K562 (cell line): Measurements from ENCODE around the gene NEK1. TPM values are rescaled to one million over a fixed set of nuclear protein-coding genes. Genes with fewer than 3 reads are reported as not detected.

Source experiments
- ARID3A ChIP-seq: IDR thresholded peaks from 2 replicates; pipeline ENCODE4 v1.6.1; 2012; ENCODE audit warnings: low read depth, low read length, improper control_type of control experiment, borderline replicate concordance
- POLR2H ChIP-seq: IDR thresholded peaks from 2 replicates; pipeline ENCODE4 v1.6.1; 2016; ENCODE audit warnings: missing genetic modification characterization, low read depth, mild to moderate bottlenecking, control low read depth, missing compliant biosample characterization, moderate library complexity
- REST ChIP-seq, 2 experiments: fragments of 450-650 bp; formaldehyde crosslinking in 1 of 2; IDR thresholded peaks; 2 replicates each; pipeline versions ENCODE4 v1.4.0 to v1.6.1; 2014 to 2020; ENCODE audit warnings: mild to moderate bottlenecking in 2 of 2, borderline replicate concordance in 1 of 2, low read depth in 1 of 2
- TAF9B ChIP-seq: fragments of 450-650 bp; IDR thresholded peaks from 2 replicates; pipeline ENCODE4 v1.6.1; 2018; ENCODE audit warnings: mild to moderate bottlenecking; ENCODE audit not compliant: partially characterized antibody
- ZNF124 ChIP-seq: sonication (generic); formaldehyde crosslinking; IDR thresholded peaks from 2 replicates; pipeline ENCODE4 v1.8.1; 2022; ENCODE audit warnings: missing genetic modification reagents
- ZNF398 ChIP-seq: fragments of 250-450 bp; sonication (Bioruptor Pico); IDR thresholded peaks from 2 replicates; pipeline ENCODE4 v1.8.0; 2021; ENCODE audit warnings: moderate library complexity, mild to moderate bottlenecking, inconsistent platforms
- ZNF408 ChIP-seq: fragments of 250-450 bp; sonication (Bioruptor Pico); IDR thresholded peaks from 2 replicates; pipeline ENCODE4 v1.4.0; 2020; ENCODE audit warnings: low read depth, mild to moderate bottlenecking, moderate library complexity
- polyA plus RNA-seq, 8 experiments: library from polyadenylated mRNA; depleted of rRNA in 4 of 8; stranded (reverse) in 5 of 8; unstranded in 3 of 8; fragments of >200 nt; fragmentation: Nextera tagmentation in 2 of 8; fragmentation: Illumina TruSeq in 1 of 8; extraction: Ambion mirVana in 2 of 8; extraction: Trizol in 1 of 8; gene quantifications; 2 replicates each; pipeline versions ENCODE4 v1.2.1 to v1.2.3, GENCODE V29; 2011 to 2014; ENCODE audit warnings: inconsistent platforms in 1 of 8, missing spikeins in 1 of 8
- total RNA-seq, 7 experiments: library from RNA; depleted of rRNA in 6 of 7; stranded (reverse); fragments of >200 nt in 6 of 7; fragmentation: Illumina TruSeq in 2 of 7; extraction: Trizol in 2 of 7; gene quantifications; 2 replicates each; pipeline versions ENCODE4 v1.2.1 to v1.2.3, GENCODE V29; 2011 to 2021; ENCODE audit warnings: low replicate concordance in 1 of 7
- TF ChIP-seq, protein P1 (sequence below): fragments of 450-650 bp; IDR thresholded peaks from 2 replicates; pipeline ENCODE4 v1.6.1; 2017; ENCODE audit warnings: antibody characterized with exemption, mild to moderate bottlenecking

Gene NEK1
- total and polyA plus RNA-seq, 9 of the 15 experiments (the other 6 are each of a cell fraction or from before 2014, with no cell fraction given): 6.2 to 15.7 (median 10.3) TPM

DNA sequence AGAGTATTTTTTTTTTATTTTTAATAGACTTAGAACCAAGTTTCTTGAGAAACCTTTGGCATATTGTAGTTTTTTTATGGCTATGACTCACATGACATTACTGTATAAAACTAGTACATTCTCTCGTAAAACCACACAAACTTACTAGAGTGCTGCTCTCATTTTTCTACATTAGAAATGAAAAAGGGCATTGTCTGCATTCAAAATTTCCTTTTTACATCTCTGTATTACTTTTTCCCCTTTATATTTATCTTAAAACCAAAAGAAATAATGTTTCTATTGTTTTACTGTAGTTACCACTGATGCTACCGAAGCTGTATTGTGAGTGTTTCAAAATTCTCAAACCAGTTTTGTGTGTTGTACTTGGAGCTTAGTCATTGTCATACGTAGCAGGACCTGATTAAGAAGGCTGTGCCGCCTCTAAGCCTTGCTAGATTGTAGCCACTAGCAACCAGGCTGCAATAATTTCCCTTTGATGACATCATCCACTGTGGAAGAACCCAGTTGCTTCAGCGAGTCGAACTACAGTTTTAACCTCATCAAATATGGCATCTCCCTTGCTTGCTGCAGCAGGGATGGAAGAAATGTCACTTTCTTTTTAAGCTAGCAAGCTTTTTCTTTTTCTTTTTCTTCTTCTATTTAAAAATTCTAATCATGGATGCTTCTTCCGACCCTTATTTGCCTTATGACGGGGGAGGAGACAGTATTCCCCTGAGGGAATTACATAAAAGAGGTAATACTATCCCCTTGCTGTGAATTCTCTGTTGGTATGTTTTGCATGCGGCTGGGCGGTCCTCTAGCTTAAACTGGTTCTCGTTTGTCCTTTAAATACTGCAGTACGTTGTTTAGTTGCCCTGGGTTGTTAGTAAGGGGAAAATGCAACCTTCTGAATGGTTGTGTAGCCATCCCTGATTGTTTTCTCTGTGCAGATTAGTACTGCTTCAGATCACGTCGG is 47.6 kb upstream of the NEK1 start (continued):
- TF ChIP-seq, protein P1, sequence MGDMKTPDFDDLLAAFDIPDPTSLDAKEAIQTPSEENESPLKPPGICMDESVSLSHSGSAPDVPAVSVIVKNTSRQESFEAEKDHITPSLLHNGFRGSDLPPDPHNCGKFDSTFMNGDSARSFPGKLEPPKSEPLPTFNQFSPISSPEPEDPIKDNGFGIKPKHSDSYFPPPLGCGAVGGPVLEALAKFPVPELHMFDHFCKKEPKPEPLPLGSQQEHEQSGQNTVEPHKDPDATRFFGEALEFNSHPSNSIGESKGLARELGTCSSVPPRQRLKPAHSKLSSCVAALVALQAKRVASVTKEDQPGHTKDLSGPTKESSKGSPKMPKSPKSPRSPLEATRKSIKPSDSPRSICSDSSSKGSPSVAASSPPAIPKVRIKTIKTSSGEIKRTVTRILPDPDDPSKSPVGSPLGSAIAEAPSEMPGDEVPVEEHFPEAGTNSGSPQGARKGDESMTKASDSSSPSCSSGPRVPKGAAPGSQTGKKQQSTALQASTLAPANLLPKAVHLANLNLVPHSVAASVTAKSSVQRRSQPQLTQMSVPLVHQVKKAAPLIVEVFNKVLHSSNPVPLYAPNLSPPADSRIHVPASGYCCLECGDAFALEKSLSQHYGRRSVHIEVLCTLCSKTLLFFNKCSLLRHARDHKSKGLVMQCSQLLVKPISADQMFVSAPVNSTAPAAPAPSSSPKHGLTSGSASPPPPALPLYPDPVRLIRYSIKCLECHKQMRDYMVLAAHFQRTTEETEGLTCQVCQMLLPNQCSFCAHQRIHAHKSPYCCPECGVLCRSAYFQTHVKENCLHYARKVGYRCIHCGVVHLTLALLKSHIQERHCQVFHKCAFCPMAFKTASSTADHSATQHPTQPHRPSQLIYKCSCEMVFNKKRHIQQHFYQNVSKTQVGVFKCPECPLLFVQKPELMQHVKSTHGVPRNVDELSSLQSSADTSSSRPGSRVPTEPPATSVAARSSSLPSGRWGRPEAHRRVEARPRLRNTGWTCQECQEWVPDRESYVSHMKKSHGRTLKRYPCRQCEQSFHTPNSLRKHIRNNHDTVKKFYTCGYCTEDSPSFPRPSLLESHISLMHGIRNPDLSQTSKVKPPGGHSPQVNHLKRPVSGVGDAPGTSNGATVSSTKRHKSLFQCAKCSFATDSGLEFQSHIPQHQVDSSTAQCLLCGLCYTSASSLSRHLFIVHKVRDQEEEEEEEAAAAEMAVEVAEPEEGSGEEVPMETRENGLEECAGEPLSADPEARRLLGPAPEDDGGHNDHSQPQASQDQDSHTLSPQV: peak; percentile 56; the same call in 1 of the 2 replicates
- TF ChIP-seq REST (IDR thresholded peaks at IDR 0.05; ENCODE audit: borderline replicate concordance): peak; percentile 72; the same call in 1 of the 2 replicates
- TF ChIP-seq REST (CRISPR knock-in tag; IDR thresholded peaks at IDR 0.05; ENCODE audit: low read depth): no peak
- no peak for TF ChIP-seq ZNF124 (CRISPR knock-in tag)
- TF ChIP-seq ZNF408 (CRISPR knock-in tag): no peak
- no peak for TF ChIP-seq ZNF398 (CRISPR knock-in tag)
- TF ChIP-seq TAF9B: peak; percentile 88
- TF ChIP-seq POLR2H: peak; percentile 97
- peak; percentile 87 for TF ChIP-seq ARID3A
